Measurements from ENCODE around the gene CTRL.

- TF ChIP-seq CTCF (IDR thresholded peaks at IDR 0.05), result peak; percentile 81 to 96 (median 89)
- no peak for TF ChIP-seq POLR2A (IDR thresholded peaks at IDR 0.05)
These were observed 47.8 kb downstream of the CTRL start for GRCh38 chr16:67883872-67884261.
